HL-60 (cell line): ENCODE measurements around the gene EHBP1.

Experiments
- DNase-seq, 2 experiments: peaks; one replicate each; pipeline ENCODE4 v3.0.0-alpha.2; 2010 to 2020; ENCODE audit warnings: low read depth in 1 of 2, low spot score in 1 of 2
- H3K27ac ChIP-seq: fragments of 250-450 bp; sonication (Bioruptor Pico); replicated peaks from 2 replicates; pipeline ENCODE4 v1.5.1; 2020; ENCODE audit warnings: mild to moderate bottlenecking, moderate library complexity
- H3K27me3 ChIP-seq: fragments of 250-450 bp; sonication (Bioruptor Pico); 2 replicates; pipeline ENCODE4 v1.5.1; 2021; ENCODE audit warnings: mild to moderate bottlenecking, moderate library complexity; ENCODE audit not compliant: insufficient read depth, poor library complexity, severe bottlenecking
- H3K4me3 ChIP-seq: replicated peaks from 2 replicates; pipeline ENCODE4 v1.5.1; 2011; ENCODE audit warnings: mild to moderate bottlenecking, control low read depth, low read length; ENCODE audit not compliant: insufficient read depth
- CTCF ChIP-seq: IDR thresholded peaks from one replicate; pipeline ENCODE4 v1.5.1; 2011; ENCODE audit warnings: low read length, control low read depth, inconsistent platforms; ENCODE audit not compliant: insufficient read depth
- GABPA ChIP-seq: IDR thresholded peaks from 2 replicates; pipeline ENCODE4 v1.6.1; 2012; ENCODE audit warnings: low read depth
- POLR2AphosphoS5 ChIP-seq: IDR thresholded peaks from 2 replicates; pipeline ENCODE4 v1.6.1; 2012; ENCODE audit warnings: low read depth
- REST ChIP-seq: IDR thresholded peaks from 2 replicates; pipeline ENCODE4 v1.6.1; 2012; ENCODE audit warnings: low read depth; ENCODE audit not compliant: insufficient replicate concordance
- SPI1 ChIP-seq: IDR thresholded peaks from 2 replicates; pipeline ENCODE4 v1.6.1; 2012; ENCODE audit warnings: low read depth, mild to moderate bottlenecking, borderline replicate concordance

The EHBP1 gene

GRCh38 chr2:63064197-63064596 is 358.7 kb downstream of the EHBP1 start:
- H3K27me3 ChIP-seq, result no peaks in the 10 kb centered on the region
- H3K4me3 ChIP-seq, result no peak overlapping the region
- no peak for DNase-seq
- no peak for TF ChIP-seq CTCF
- no peak for TF ChIP-seq POLR2AphosphoS5
- no peak for TF ChIP-seq SPI1
- no peak for TF ChIP-seq REST
- TF ChIP-seq GABPA, result no peak
- no peak overlapping the region for H3K27ac ChIP-seq

DNA sequence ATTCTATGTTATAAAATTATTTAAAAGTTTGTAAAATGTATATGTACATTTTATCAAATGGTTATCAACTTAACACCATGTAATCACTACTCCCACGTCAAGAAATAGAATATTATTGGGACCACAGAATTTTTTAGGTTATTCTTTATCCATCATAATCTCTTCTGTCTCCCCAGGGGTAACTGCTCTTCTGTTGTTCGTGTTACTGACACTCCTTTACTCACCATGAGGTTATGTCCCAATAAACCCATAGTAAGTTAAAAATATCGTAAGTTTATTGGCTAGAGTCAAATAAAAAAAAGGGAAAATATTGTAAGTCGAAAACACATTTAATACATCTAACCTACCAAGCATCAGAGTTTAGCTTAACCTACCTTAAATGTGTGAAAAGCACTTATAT is 359.1 kb downstream of the EHBP1 start:
- TF ChIP-seq POLR2AphosphoS5 (no peak), GABPA (no peak), SPI1 (no peak), REST (no peak), CTCF (no peak)
- DNase-seq, result no peak
- Histone ChIP-seq H3K27ac (no peak overlapping the region), H3K4me3 (no peak overlapping the region), H3K27me3 (no peaks in the 10 kb centered on the region)

DNA sequence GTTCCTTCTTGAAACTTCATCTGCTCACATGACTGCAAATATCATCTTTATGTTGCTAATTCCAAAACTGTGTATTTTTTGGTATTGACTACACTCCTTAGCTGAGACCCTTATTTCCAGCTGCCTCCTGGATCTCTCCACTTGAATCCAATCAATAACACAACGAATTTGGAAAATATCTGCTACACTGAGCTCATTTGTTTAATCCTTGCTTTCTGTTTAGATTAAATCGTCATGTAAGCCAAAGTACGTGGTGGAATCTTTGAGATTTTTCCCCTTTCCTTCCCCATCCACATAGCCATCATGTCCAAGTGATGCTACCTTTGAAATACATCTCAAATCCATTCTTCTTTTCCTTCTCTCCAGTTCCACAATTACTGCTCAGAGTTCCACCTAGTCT is 360.8 kb downstream of the EHBP1 start:
- H3K4me3 ChIP-seq, result no peak overlapping the region
- no peaks in the 10 kb centered on the region for H3K27me3 ChIP-seq
- no peak for DNase-seq
- TF ChIP-seq POLR2AphosphoS5, result no peak
- no peak for TF ChIP-seq GABPA
- no peak for TF ChIP-seq REST
- TF ChIP-seq SPI1, result no peak
- no peak for TF ChIP-seq CTCF
- no peak overlapping the region for H3K27ac ChIP-seq
